Esophagus (tissue), 2 donors: ENCODE measurements around the gene RAB40B. TPM values are rescaled to one million over a fixed set of nuclear protein-coding genes. Genes with fewer than 3 reads are reported as not detected.

Source experiments
- H3K27ac ChIP-seq, 2 donors: one replicate each; pipeline ENCODE4 v1.5.1; 2013; ENCODE audit warnings: low read depth in 2 of 2, mild to moderate bottlenecking in 2 of 2, inconsistent platforms in 1 of 2, low read length in 1 of 2, moderate library complexity in 1 of 2
- H3K27me3 ChIP-seq, 2 donors: one replicate each; pipeline ENCODE4 v1.6.1; 2013; ENCODE audit warnings: low read length in 2 of 2, control low read depth in 1 of 2, mild to moderate bottlenecking in 1 of 2; ENCODE audit not compliant: insufficient read depth in 2 of 2, control insufficient read depth in 1 of 2
- H3K36me3 ChIP-seq, 2 donors: one replicate each; pipeline ENCODE4 v1.6.1; 2013; ENCODE audit warnings: low read length in 1 of 2; ENCODE audit not compliant: control insufficient read depth in 2 of 2, insufficient read depth in 2 of 2
- H3K4me1 ChIP-seq, 2 donors: one replicate each; pipeline ENCODE4 v1.6.1; 2013; ENCODE audit warnings: low read length in 1 of 2; ENCODE audit not compliant: control insufficient read depth in 2 of 2, insufficient read depth in 2 of 2
- H3K4me3 ChIP-seq, 2 donors: one replicate each; pipeline ENCODE4 v1.5.1; 2013; ENCODE audit warnings: low read length in 2 of 2, mild to moderate bottlenecking in 2 of 2, low read depth in 1 of 2, moderate library complexity in 1 of 2
- H3K9me3 ChIP-seq, 2 donors: one replicate each; pipeline ENCODE4 v1.6.1; 2013; ENCODE audit warnings: mild to moderate bottlenecking in 2 of 2, low read depth in 1 of 2, low read length in 1 of 2, moderate library complexity in 1 of 2; ENCODE audit not compliant: control insufficient read depth in 2 of 2, insufficient read depth in 1 of 2
- WGBS, 2 donors: extraction: QIAGEN DNeasy Blood & Tissue Kit; methylation state at CpG; one replicate each; pipeline ENCODE4 v1.1.7; 2013; 5-methylcytosine and 5-hydroxymethylcytosine counted together
- polyA plus RNA-seq, 2 donors: library from polyadenylated mRNA; stranded (reverse); fragments of 200-250 nt; gene quantifications; one replicate each; pipeline ENCODE4 v1.2.3, GENCODE V29; 2013
- donor health status: healthy with polysubstance abuse.
- donor health status: Bipolar disorder and iron deficiency.

RAB40B gene
- polyA plus RNA-seq, 2 donors: 9.3 to 9.7 TPM

- Histone ChIP-seq H3K27ac (no peak overlapping the region), H3K27me3 (no peaks in the 10 kb centered on the region), H3K36me3 (peaks cover 0 to 3% of the 10 kb centered on the region in 2 donors), H3K9me3 (no peaks in the 10 kb centered on the region), H3K4me3 (no peak overlapping the region), H3K4me1 (peaks cover 0 to 9% of the 10 kb centered on the region in 2 donors)
- WGBS, 2 donors: 27 to 36% methylated on average over 20 of the region's 20 CpGs
Measured at GRCh38 chr17:82668631-82669099, 29.8 kb downstream of the RAB40B start.

GRCh38 chr17:82668024-82668630 is 30.4 kb downstream of the RAB40B start:
- H3K4me3 ChIP-seq: no peak overlapping the region
- H3K36me3 ChIP-seq: peaks cover 0 to 3% of the 10 kb centered on the region in 2 donors
- no peaks in the 10 kb centered on the region for H3K27me3 ChIP-seq
- peaks cover 0 to 9% of the 10 kb centered on the region in 2 donors for H3K4me1 ChIP-seq
- WGBS, 2 donors: 71 to 76% methylated on average over 16 of the region's 16 CpGs
- H3K27ac ChIP-seq: no peak overlapping the region
- H3K9me3 ChIP-seq: no peaks in the 10 kb centered on the region

GRCh38 chr17:82667668-82668000 is 30.9 kb downstream of the RAB40B start:
- H3K27me3 ChIP-seq: no peaks in the 10 kb centered on the region
- H3K4me1 ChIP-seq: peaks cover 0 to 9% of the 10 kb centered on the region in 2 donors
- no peaks in the 10 kb centered on the region for H3K9me3 ChIP-seq
- no peak overlapping the region for H3K4me3 ChIP-seq
- H3K27ac ChIP-seq: no peak overlapping the region
- WGBS, 2 donors: 87 to 90% methylated on average over 15 of the region's 15 CpGs
- H3K36me3 ChIP-seq: peaks cover 0 to 3% of the 10 kb centered on the region in 2 donors

- Histone ChIP-seq H3K27me3 (no peaks in the 10 kb centered on the region), H3K36me3 (peaks cover 0 to 3% of the 10 kb centered on the region in 2 donors), H3K9me3 (no peaks in the 10 kb centered on the region), H3K27ac (no peak overlapping the region), H3K4me1 (peaks cover 0 to 9% of the 10 kb centered on the region in 2 donors), H3K4me3 (no peak overlapping the region)
- 91% methylated on average over 27 to 28 of the region's 28 CpGs for WGBS, 2 donors
Measured at GRCh38 chr17:82666931-82667667, 31.4 kb downstream of the RAB40B start.

GRCh38 chr17:82665891-82666290 is 32.6 kb downstream of the RAB40B start:
- H3K36me3 ChIP-seq: peaks cover 0 to 3% of the 10 kb centered on the region in 2 donors
- H3K27ac ChIP-seq: no peak overlapping the region

GRCh38 chr17:82665217-82665616 is 33.3 kb downstream of the RAB40B start:
- 86 to 90% methylated on average over 11 of the region's 11 CpGs for WGBS, 2 donors
- Histone ChIP-seq H3K4me3 (no peak overlapping the region), H3K27ac (no peak overlapping the region), H3K9me3 (no peaks in the 10 kb centered on the region), H3K36me3 (peaks cover 0 to 7% of the 10 kb centered on the region in 2 donors), H3K27me3 (no peaks in the 10 kb centered on the region), H3K4me1 (peaks cover 0 to 5% of the 10 kb centered on the region in 2 donors)

More at GRCh38 chr17:82665891-82666290, 32.6 kb downstream of the RAB40B start:
- Histone ChIP-seq H3K27me3 (no peaks in the 10 kb centered on the region), H3K4me3 (no peak overlapping the region), H3K9me3 (no peaks in the 10 kb centered on the region), H3K4me1 (peaks cover 0 to 5% of the 10 kb centered on the region in 2 donors)
- 87 to 88% methylated on average over 6 of the region's 6 CpGs for WGBS, 2 donors

GRCh38 chr17:82664701-82665182 is 33.8 kb downstream of the RAB40B start:
- H3K27ac ChIP-seq: no peak overlapping the region

GRCh38 chr17:82664276-82664575 is 34.3 kb downstream of the RAB40B start:
- H3K4me1 ChIP-seq: peaks cover 0 to 5% of the 10 kb centered on the region in 2 donors
- no peaks in the 10 kb centered on the region for H3K27me3 ChIP-seq
- peaks cover 0 to 3% of the 10 kb centered on the region in 2 donors for H3K9me3 ChIP-seq
- peaks cover 0 to 15% of the 10 kb centered on the region in 2 donors for H3K36me3 ChIP-seq
- WGBS, 2 donors: 92 to 97% methylated on average over 15 to 17 of the region's 17 CpGs
- H3K27ac ChIP-seq: no peak overlapping the region
- no peak overlapping the region for H3K4me3 ChIP-seq

More at GRCh38 chr17:82664701-82665182, 33.8 kb downstream of the RAB40B start:
- peaks cover 0 to 5% of the 10 kb centered on the region in 2 donors for H3K4me1 ChIP-seq
- H3K4me3 ChIP-seq: no peak overlapping the region
- H3K9me3 ChIP-seq: peaks cover 0 to 3% of the 10 kb centered on the region in 2 donors
- no peaks in the 10 kb centered on the region for H3K27me3 ChIP-seq
- peaks cover 0 to 11% of the 10 kb centered on the region in 2 donors for H3K36me3 ChIP-seq
- WGBS, 2 donors: 82 to 84% methylated on average over 22 of the region's 22 CpGs

- Histone ChIP-seq H3K27ac (no peak overlapping the region), H3K4me3 (no peak overlapping the region), H3K36me3 (peaks cover 0 to 20% of the 10 kb centered on the region in 2 donors), H3K9me3 (peaks cover 0 to 3% of the 10 kb centered on the region in 2 donors), H3K4me1 (peaks cover 0 to 4% of the 10 kb centered on the region in 2 donors), H3K27me3 (no peaks in the 10 kb centered on the region)
- 89 to 90% methylated on average over 37 to 39 of the region's 39 CpGs for WGBS, 2 donors
Measured at GRCh38 chr17:82663381-82664275, 34.9 kb downstream of the RAB40B start.
